Immature natural killer cell (primary cell): Measurements from ENCODE around the gene PRKCB. TPM values are rescaled to one million over a fixed set of nuclear protein-coding genes. Genes with fewer than 3 reads are reported as not detected.

Experiments
- DNase-seq, 3 donors: peaks; one replicate each; pipeline ENCODE4 v3.0.0; 2022; ENCODE audit warnings: mixed read lengths in 1 of 3
- H3K27ac Mint-ChIP-seq, 6 donors: one replicate each; pipeline ENCODE4 v1.8.0; 2020; ENCODE audit warnings: mixed read lengths in 6 of 6, mild to moderate bottlenecking in 5 of 6, inconsistent platforms in 4 of 6, moderate library complexity in 3 of 6
- H3K27me3 Mint-ChIP-seq, 3 donors: one replicate each; pipeline ENCODE4 v1.8.0; 2020 to 2021; ENCODE audit warnings: low read depth in 3 of 3, mild to moderate bottlenecking in 3 of 3, mixed read lengths in 3 of 3, moderate library complexity in 3 of 3, inconsistent platforms in 1 of 3
- H3K36me3 Mint-ChIP-seq, 3 donors: one replicate each; pipeline ENCODE4 v1.8.0; 2020; ENCODE audit warnings: mixed read lengths in 3 of 3, inconsistent platforms in 2 of 3, mild to moderate bottlenecking in 2 of 3
- H3K4me1 Mint-ChIP-seq, 2 donors: one replicate each; pipeline ENCODE4 v1.8.0; 2020; ENCODE audit warnings: inconsistent platforms in 2 of 2, mild to moderate bottlenecking in 2 of 2, mixed read lengths in 2 of 2, moderate library complexity in 1 of 2
- H3K4me3 Mint-ChIP-seq, 5 donors: one replicate each; pipeline ENCODE4 v1.8.0; 2020; ENCODE audit warnings: mild to moderate bottlenecking in 5 of 5, mixed read lengths in 5 of 5, inconsistent platforms in 3 of 5, moderate library complexity in 3 of 5
- H3K9me3 Mint-ChIP-seq, 6 donors: one replicate each; pipeline ENCODE4 v1.8.0; 2020; ENCODE audit warnings: mild to moderate bottlenecking in 6 of 6, mixed read lengths in 6 of 6, inconsistent platforms in 4 of 6, moderate library complexity in 3 of 6
- polyA plus RNA-seq, 3 donors: library from polyadenylated mRNA; unstranded; fragments of 300-500 nt; fragmentation: Illumina TruSeq; gene quantifications; one replicate each; pipeline ENCODE4 v1.2.3, GENCODE V29; 2021

Gene PRKCB
- polyA plus RNA-seq, 3 donors from 2014 or later: 78.7 to 110 (median 104) TPM

DNA sequence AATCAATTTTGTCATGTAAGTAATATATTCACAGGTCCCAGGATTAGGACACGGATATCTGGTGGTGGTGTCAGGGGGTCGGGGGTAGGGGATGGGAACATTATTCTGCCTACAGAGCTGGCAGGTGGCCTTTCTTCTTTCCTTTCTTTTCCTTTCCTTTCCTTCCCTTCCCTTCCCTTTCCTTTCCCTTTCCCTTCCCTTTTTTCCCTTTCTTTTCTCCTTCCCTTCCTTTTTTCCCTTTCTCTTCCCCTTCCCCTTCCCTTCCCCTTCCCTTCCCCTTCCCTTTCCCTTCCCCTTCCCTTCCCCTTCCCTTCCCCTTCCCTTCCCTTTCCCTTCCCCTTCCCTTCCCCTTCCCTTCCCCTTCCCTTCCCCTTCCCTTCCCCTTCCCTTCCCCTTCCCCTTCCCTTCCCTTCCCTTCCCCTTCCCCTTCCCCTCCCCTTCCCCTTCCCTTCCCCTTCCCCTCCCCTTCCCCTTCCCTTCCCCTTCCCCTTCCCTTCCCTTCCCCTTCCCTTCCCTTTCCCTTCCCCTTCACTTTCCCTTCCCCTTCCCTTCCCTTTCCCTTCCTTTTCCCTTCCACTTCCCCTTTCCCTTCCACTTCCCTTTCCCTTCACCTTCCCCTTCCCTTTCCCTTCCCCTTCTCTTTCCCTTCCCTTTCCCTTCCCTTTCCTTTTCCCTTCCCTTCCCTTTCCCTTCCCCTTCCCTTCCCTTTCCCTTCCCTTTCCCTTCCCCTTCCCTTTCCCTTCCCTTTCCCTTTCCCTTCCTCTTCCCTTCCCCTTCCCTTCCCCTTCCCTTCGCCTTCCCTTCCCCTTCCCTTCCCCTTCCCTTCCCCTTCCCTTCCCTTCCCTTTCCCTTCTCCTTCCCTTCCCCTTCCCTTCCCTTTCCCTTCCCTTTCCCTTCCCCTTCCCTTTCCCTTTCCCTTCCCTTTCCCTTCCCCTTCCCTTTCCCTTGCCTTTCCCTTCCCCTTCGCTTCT is 145.9 kb downstream of the PRKCB start:
- H3K27me3 Mint-ChIP-seq: peaks cover 0 to 4% (median 0%) of the 10 kb centered on the region in 3 donors
- no peak overlapping the region for H3K4me3 Mint-ChIP-seq
- no peaks in the 10 kb centered on the region for H3K9me3 Mint-ChIP-seq
- H3K36me3 Mint-ChIP-seq: no peaks in the 10 kb centered on the region
- H3K27ac Mint-ChIP-seq: no peak overlapping the region
- no peak for DNase-seq
- peaks cover 19 to 39% of the 10 kb centered on the region in 2 donors for H3K4me1 Mint-ChIP-seq

DNA sequence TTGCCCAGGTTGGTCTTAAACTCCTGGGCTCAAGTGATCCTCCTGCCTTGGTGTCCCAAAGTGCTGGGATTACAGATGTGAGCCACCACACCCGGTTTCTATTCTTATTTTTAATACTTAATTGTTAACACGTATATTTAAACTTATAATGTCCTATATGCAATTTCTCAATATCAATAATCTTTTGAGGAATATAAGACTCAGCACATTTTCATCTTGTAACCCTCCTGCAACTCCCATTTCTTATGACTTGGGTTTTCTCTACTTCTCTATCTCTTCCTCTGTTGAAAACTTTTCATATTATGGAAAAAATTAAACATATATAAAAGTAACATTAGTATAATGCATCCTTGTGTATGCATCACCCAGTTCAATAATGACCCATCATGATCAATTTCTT is 150.7 kb downstream of the PRKCB start:
- H3K4me3 Mint-ChIP-seq: no peak overlapping the region
- no peaks in the 10 kb centered on the region for H3K9me3 Mint-ChIP-seq
- H3K27ac Mint-ChIP-seq: no peak overlapping the region
- H3K27me3 Mint-ChIP-seq: peaks cover 0 to 3% (median 2%) of the 10 kb centered on the region in 3 donors
- peaks cover 18 to 34% of the 10 kb centered on the region in 2 donors for H3K4me1 Mint-ChIP-seq
- no peak for DNase-seq
- H3K36me3 Mint-ChIP-seq: peaks cover 4 to 10% (median 4%) of the 10 kb centered on the region in 3 donors

- Mint-ChIP-seq H3K36me3 (peaks cover 4 to 10% (median 4%) of the 10 kb centered on the region in 3 donors), H3K27ac (peak overlapping the region; percentile 24 to 85 (median 51)), H3K9me3 (no peaks in the 10 kb centered on the region), H3K27me3 (peaks cover 0 to 3% (median 2%) of the 10 kb centered on the region in 3 donors), H3K4me3 (peak overlapping the region in 2 of 5 donors; percentile 6 to 13), H3K4me1 (peaks cover 18 to 40% of the 10 kb centered on the region in 2 donors)
- peak; percentile 16 to 29 (median 21) for DNase-seq
These were observed 151.7 kb downstream of the PRKCB start for GRCh38 chr16:23987443-23987842.

DNA sequence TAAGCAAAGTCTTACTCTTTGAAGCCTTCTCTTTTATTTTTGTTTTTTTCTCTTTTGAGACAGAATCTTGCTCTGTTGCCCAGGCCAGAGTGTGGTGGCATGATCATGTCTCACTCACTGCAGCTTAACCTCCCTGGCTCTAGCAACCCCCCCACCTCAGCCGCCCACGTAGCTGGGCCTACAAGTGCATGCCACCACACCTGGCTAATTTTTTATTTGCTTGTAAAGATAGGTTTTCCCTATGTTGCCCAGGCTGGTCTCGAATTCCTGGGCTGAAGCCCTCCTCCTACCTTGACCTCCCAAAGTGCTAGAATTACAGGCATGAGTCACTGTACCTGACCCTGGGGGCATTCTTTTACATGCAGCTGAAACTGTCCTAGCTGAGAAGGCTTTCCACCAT is 154.7 kb downstream of the PRKCB start:
- Mint-ChIP-seq H3K4me3 (no peak overlapping the region), H3K27ac (no peak overlapping the region), H3K27me3 (peaks cover 0 to 3% (median 0%) of the 10 kb centered on the region in 3 donors), H3K4me1 (peaks cover 19 to 37% of the 10 kb centered on the region in 2 donors), H3K36me3 (peaks cover 4 to 10% (median 5%) of the 10 kb centered on the region in 3 donors), H3K9me3 (no peaks in the 10 kb centered on the region)
- no peak for DNase-seq

- Mint-ChIP-seq H3K4me3 (no peak overlapping the region), H3K27ac (no peak overlapping the region), H3K36me3 (peaks cover 4 to 10% (median 10%) of the 10 kb centered on the region in 3 donors), H3K9me3 (no peaks in the 10 kb centered on the region), H3K27me3 (peaks cover 0 to 3% (median 0%) of the 10 kb centered on the region in 3 donors), H3K4me1 (peaks cover 19 to 34% of the 10 kb centered on the region in 2 donors)
- no peak for DNase-seq
These were observed 155.3 kb downstream of the PRKCB start for GRCh38 chr16:23991066-23991465.

GRCh38 chr16:23994615-23995014 is 158.8 kb downstream of the PRKCB start:
- Mint-ChIP-seq H3K36me3 (peaks cover 3 to 15% (median 8%) of the 10 kb centered on the region in 3 donors), H3K27ac (no peak overlapping the region), H3K27me3 (peaks cover 0 to 3% (median 0%) of the 10 kb centered on the region in 3 donors), H3K4me3 (no peak overlapping the region), H3K4me1 (peaks cover 11 to 24% of the 10 kb centered on the region in 2 donors), H3K9me3 (no peaks in the 10 kb centered on the region)
- no peak for DNase-seq

GRCh38 chr16:23996258-23996955 is 160.6 kb downstream of the PRKCB start:
- H3K27me3 Mint-ChIP-seq: no peaks in the 10 kb centered on the region
- no peak overlapping the region for H3K27ac Mint-ChIP-seq
- H3K9me3 Mint-ChIP-seq: no peaks in the 10 kb centered on the region
- H3K36me3 Mint-ChIP-seq: peaks cover 0 to 11% (median 7%) of the 10 kb centered on the region in 3 donors
- peaks cover 8 to 22% of the 10 kb centered on the region in 2 donors for H3K4me1 Mint-ChIP-seq
- no peak overlapping the region for H3K4me3 Mint-ChIP-seq
- DNase-seq: no peak

- H3K4me1 Mint-ChIP-seq: peaks cover 6 to 27% of the 10 kb centered on the region in 2 donors
- no peaks in the 10 kb centered on the region for H3K9me3 Mint-ChIP-seq
- no peaks in the 10 kb centered on the region for H3K27me3 Mint-ChIP-seq
- H3K4me3 Mint-ChIP-seq: no peak overlapping the region
- H3K36me3 Mint-ChIP-seq: peaks cover 4 to 11% (median 7%) of the 10 kb centered on the region in 3 donors
- DNase-seq: no peak
- no peak overlapping the region for H3K27ac Mint-ChIP-seq
These were observed 163.0 kb downstream of the PRKCB start for GRCh38 chr16:23998771-23999170.

- no peak overlapping the region for H3K4me3 Mint-ChIP-seq
- DNase-seq: no peak
These were observed 163.9 kb downstream of the PRKCB start for GRCh38 chr16:23999663-24000062.

DNA sequence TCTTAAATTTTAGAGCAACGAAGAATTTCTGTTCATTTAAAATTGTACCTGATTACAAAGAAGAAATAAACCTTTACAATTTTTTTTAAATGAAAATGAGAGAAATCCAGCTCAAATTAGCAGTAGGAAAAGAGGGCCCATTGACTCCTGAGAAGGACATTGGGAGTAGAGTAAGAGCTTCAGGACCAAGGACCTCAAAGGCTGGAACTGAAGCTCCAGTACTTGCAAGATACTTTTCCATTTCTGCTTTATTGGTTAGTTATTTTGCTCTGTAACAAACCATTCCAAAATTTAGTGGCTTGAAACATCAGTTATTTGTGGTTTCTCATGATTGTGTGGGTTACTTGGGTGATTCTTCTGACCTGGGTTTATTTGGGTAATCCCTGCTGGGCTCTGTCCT is 165.9 kb downstream of the PRKCB start:
- Mint-ChIP-seq H3K9me3 (no peaks in the 10 kb centered on the region), H3K4me3 (no peak overlapping the region), H3K27me3 (no peaks in the 10 kb centered on the region), H3K4me1 (peaks cover 16 to 45% of the 10 kb centered on the region in 2 donors), H3K27ac (peak overlapping the region in 1 of 6 donors; percentile 47), H3K36me3 (peaks cover 0 to 11% (median 4%) of the 10 kb centered on the region in 3 donors)
- no peak for DNase-seq

More at GRCh38 chr16:23999663-24000062, 163.9 kb downstream of the PRKCB start:
- no peak overlapping the region for H3K27ac Mint-ChIP-seq
- H3K27me3 Mint-ChIP-seq: no peaks in the 10 kb centered on the region
- H3K4me1 Mint-ChIP-seq: peaks cover 6 to 34% of the 10 kb centered on the region in 2 donors
- H3K36me3 Mint-ChIP-seq: peaks cover 4 to 11% (median 7%) of the 10 kb centered on the region in 3 donors
- H3K9me3 Mint-ChIP-seq: no peaks in the 10 kb centered on the region

- peaks cover 16 to 50% of the 10 kb centered on the region in 2 donors for H3K4me1 Mint-ChIP-seq
These were observed 166.8 kb downstream of the PRKCB start for GRCh38 chr16:24002619-24003018.

GRCh38 chr16:24005577-24005976 is 169.8 kb downstream of the PRKCB start:
- Mint-ChIP-seq H3K9me3 (no peaks in the 10 kb centered on the region), H3K4me3 (no peak overlapping the region), H3K27me3 (peaks cover 0 to 1% (median 0%) of the 10 kb centered on the region in 3 donors), H3K27ac (peak overlapping the region; percentile 4 to 63 (median 19)), H3K4me1 (peaks cover 20 to 56% of the 10 kb centered on the region in 2 donors), H3K36me3 (peaks cover 0 to 7% (median 0%) of the 10 kb centered on the region in 3 donors)
- DNase-seq: no peak

More at GRCh38 chr16:24002619-24003018, 166.8 kb downstream of the PRKCB start:
- Mint-ChIP-seq H3K36me3 (peaks cover 0 to 7% (median 5%) of the 10 kb centered on the region in 3 donors), H3K4me3 (no peak overlapping the region), H3K27me3 (no peaks in the 10 kb centered on the region), H3K9me3 (no peaks in the 10 kb centered on the region), H3K27ac (no peak overlapping the region)
- DNase-seq: no peak

- no peaks in the 10 kb centered on the region for H3K9me3 Mint-ChIP-seq
- H3K36me3 Mint-ChIP-seq: peaks cover 0 to 7% (median 0%) of the 10 kb centered on the region in 3 donors
- DNase-seq: no peak
- peaks cover 0 to 1% (median 1%) of the 10 kb centered on the region in 3 donors for H3K27me3 Mint-ChIP-seq
- H3K4me3 Mint-ChIP-seq: no peak overlapping the region
- peak overlapping the region in 2 of 6 donors; percentile 8 to 23 for H3K27ac Mint-ChIP-seq
- H3K4me1 Mint-ChIP-seq: peaks cover 22 to 70% of the 10 kb centered on the region in 2 donors
These were observed 171.6 kb downstream of the PRKCB start for GRCh38 chr16:24007391-24007790.
